HG02970 (cell line): ENCODE data around the gene OR5L2.
"Not testable (repeated sequence)": the region's sequence is repeated elsewhere in the genome, so short reads cannot be mapped to it uniquely, and the experiment has no call there.

Experiments
- ATAC-seq: cut with Tn5 transposase; IDR thresholded peaks from one replicate; pipeline ENCODE4 v1.9.1; 2021; ENCODE audit warnings: mild to moderate bottlenecking, moderate library complexity, moderate number of reproducible peaks; ENCODE audit not compliant: unreplicated experiment, low FRiP score

Gene OR5L2

GRCh38 chr11:55826919-55827318 is at the start of gene OR5L2:
OR5L2 (plus strand) TSS chr11:55827219; CDS start chr11:55827219, 0 bp downstream.
- no peak for ATAC-seq

GRCh38 chr11:55791606-55792005 is 35.4 kb upstream of the OR5L2 start:
- ATAC-seq = no peak

- ATAC-seq = no peak
Observed at GRCh38 chr11:55793321-55793720, 33.7 kb upstream of the OR5L2 start.

- ATAC-seq = no peak
Observed at GRCh38 chr11:55795256-55795655, 31.8 kb upstream of the OR5L2 start, which contains the start of gene OR5D14. OR5D14 (plus strand) TSS chr11:55795556; CDS start chr11:55795556, 0 bp downstream.

GRCh38 chr11:55806248-55806647 is 20.8 kb upstream of the OR5L2 start:
- no peak for ATAC-seq

GRCh38 chr11:55811067-55811466 is 16.0 kb upstream of the OR5L2 start, which contains the start of gene OR5L1:
OR5L1 (plus strand) TSS chr11:55811367; CDS start chr11:55811467, 100 bp downstream.
- ATAC-seq = no peak

- ATAC-seq = no peak
Observed at GRCh38 chr11:55819330-55819729, 7.7 kb upstream of the OR5L2 start, which contains the start of gene OR5D18. OR5D18 (plus strand) TSS chr11:55819630; CDS start chr11:55819630, 0 bp downstream.

- no peak for ATAC-seq
Observed at GRCh38 chr11:55838452-55838851, 11.4 kb downstream of the OR5L2 start, which contains the start of gene OR5D16. OR5D16 (plus strand) TSS chr11:55838752; CDS start chr11:55838752, 0 bp downstream.

GRCh38 chr11:55847453-55847852 is 20.4 kb downstream of the OR5L2 start:
- ATAC-seq = no peak

- no peak for ATAC-seq
Observed at GRCh38 chr11:55849037-55849436, 22.0 kb downstream of the OR5L2 start.

- no peak for ATAC-seq
Observed at GRCh38 chr11:55852141-55852540, 25.1 kb downstream of the OR5L2 start.

- no peak for ATAC-seq
Observed at GRCh38 chr11:55854704-55855103, 27.7 kb downstream of the OR5L2 start.

GRCh38 chr11:55867354-55867753 is 40.3 kb downstream of the OR5L2 start:
- not testable (repeated sequence) for ATAC-seq

- not testable (repeated sequence) for ATAC-seq
Observed at GRCh38 chr11:55872731-55873130, 45.7 kb downstream of the OR5L2 start.

- not testable (repeated sequence) for ATAC-seq
Observed at GRCh38 chr11:55873146-55873545, 46.1 kb downstream of the OR5L2 start.
